Prostate gland (tissue), 2 donors: ENCODE results near the gene RAB3IP.

Experiments
- CTCF ChIP-seq, 4 experiments: fragments of 200-600 bp in 2 of 4; fragments of 450-650 bp in 2 of 4; sonication (generic) in 2 of 4; IDR thresholded peaks; 1 replicate in 3 of 4; 2 replicates in 1 of 4; pipeline ENCODE4 v1.5.1; 2016 to 2019; ENCODE audit warnings: antibody characterized with exemption in 4 of 4, mild to moderate bottlenecking in 2 of 4, moderate library complexity in 2 of 4
- POLR2A ChIP-seq: fragments of 450-650 bp; IDR thresholded peaks from one replicate; pipeline ENCODE4 v1.6.1; 2016; ENCODE audit warnings: antibody characterized with exemption, mild to moderate bottlenecking
- POLR2AphosphoS5 ChIP-seq: sonication (generic); formaldehyde crosslinking; IDR thresholded peaks from one replicate; pipeline ENCODE4 v1.6.1; 2017; ENCODE audit warnings: antibody characterized with exemption

GRCh38 chr12:69719336-69720316, 19.0 kb upstream of the RAB3IP start:
- TF ChIP-seq CTCF (IDR thresholded peaks at IDR 0.05), result no peak
- no peak for TF ChIP-seq POLR2AphosphoS5
- TF ChIP-seq POLR2A, result no peak
